ENCODE data around the gene AJM1.

The AJM1 gene

DNA sequence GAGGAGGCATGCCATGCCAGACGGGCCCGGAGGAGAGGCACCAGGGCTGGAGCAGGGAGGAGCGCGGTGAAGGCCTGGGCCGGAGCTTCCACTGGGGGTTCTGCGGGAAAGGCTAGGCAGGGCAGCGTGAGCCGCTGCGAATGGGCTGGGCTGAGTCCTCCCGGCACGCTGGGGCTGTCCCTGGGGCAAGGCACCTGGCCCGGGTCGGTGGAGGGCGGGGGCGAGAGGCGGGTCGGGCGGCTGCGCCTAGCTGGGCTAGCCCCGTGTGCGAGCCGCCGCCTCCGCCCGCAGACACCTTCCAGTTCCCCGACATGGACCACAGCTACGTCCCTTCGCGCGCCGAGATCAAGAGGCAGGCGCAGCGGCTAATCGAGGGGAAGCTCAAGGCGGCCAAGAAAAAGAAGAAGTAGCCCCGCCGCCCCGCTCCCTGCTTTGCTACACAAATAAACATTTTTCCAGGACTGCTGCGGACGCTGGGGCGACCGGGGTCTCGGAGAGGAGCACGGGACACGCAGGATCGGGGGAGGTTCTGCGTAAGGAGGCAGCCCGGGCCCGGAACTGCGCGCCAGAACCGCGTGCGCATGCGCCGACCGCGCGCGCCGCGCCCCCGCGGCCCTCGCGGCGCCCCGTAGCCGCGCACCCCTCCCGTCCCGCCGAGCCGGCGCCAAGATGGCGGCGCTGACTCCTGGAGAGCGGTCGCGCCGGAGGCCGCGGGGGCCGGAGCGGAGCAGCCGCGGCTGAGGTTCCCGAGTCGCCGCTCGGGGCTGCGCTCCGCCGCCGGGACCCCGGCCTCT is 34.8 kb upstream of the AJM1 start, which contains the start of gene RABL6:
TSS of gene RABL6 (plus strand) at position 668 of the 794 bp plus-strand sequence. CDS start 249 bp downstream, outside the sequence.
- Histone ChIP-seq H3K4me1 (ENCODE audit: low read length) (peaks cover 18% of the 10 kb centered on the region), H3K27ac (ENCODE audit: low read length) (peak within 1 kb of the TSS; percentile 80), H3K9me3 (ENCODE audit: insufficient read depth, low read length) (no peaks in the 10 kb centered on the region), H3K27me3 (ENCODE audit: low read depth, low read length) (peaks cover under 1% of the 10 kb centered on the region; the same call in 1 of the 2 replicates), H3K9ac (ENCODE audit: low read length) (peak within 1 kb of the TSS; percentile 87), H4K20me1 (ENCODE audit: insufficient read depth, low read length) (peaks cover 20% of the 10 kb centered on the region), H3K4me2 (ENCODE audit: low read length) (peak within 1 kb of the TSS; percentile 98), H2AFZ (ENCODE audit: low read depth, low read length) (peak within 1 kb of the TSS; percentile 22; the same call in 1 of the 2 replicates), H3K36me3 (replicated peaks; ENCODE audit: low read depth, low read length) (peaks cover 28% of the 10 kb centered on the region), H3K79me2 (ENCODE audit: low read length) (peaks cover 57% of the 10 kb centered on the region), H3K4me3 (ENCODE audit: low read length) (peak within 1 kb of the TSS; percentile 86)
- TF ChIP-seq EZH2phosphoT487 (IDR thresholded peaks at IDR 0.05; ENCODE audit: low read depth) = no peak
- TF ChIP-seq, protein P1, sequence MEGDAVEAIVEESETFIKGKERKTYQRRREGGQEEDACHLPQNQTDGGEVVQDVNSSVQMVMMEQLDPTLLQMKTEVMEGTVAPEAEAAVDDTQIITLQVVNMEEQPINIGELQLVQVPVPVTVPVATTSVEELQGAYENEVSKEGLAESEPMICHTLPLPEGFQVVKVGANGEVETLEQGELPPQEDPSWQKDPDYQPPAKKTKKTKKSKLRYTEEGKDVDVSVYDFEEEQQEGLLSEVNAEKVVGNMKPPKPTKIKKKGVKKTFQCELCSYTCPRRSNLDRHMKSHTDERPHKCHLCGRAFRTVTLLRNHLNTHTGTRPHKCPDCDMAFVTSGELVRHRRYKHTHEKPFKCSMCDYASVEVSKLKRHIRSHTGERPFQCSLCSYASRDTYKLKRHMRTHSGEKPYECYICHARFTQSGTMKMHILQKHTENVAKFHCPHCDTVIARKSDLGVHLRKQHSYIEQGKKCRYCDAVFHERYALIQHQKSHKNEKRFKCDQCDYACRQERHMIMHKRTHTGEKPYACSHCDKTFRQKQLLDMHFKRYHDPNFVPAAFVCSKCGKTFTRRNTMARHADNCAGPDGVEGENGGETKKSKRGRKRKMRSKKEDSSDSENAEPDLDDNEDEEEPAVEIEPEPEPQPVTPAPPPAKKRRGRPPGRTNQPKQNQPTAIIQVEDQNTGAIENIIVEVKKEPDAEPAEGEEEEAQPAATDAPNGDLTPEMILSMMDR (IDR thresholded peaks at IDR 0.05; ENCODE audit: low read depth, low read length) = no peak

DNA sequence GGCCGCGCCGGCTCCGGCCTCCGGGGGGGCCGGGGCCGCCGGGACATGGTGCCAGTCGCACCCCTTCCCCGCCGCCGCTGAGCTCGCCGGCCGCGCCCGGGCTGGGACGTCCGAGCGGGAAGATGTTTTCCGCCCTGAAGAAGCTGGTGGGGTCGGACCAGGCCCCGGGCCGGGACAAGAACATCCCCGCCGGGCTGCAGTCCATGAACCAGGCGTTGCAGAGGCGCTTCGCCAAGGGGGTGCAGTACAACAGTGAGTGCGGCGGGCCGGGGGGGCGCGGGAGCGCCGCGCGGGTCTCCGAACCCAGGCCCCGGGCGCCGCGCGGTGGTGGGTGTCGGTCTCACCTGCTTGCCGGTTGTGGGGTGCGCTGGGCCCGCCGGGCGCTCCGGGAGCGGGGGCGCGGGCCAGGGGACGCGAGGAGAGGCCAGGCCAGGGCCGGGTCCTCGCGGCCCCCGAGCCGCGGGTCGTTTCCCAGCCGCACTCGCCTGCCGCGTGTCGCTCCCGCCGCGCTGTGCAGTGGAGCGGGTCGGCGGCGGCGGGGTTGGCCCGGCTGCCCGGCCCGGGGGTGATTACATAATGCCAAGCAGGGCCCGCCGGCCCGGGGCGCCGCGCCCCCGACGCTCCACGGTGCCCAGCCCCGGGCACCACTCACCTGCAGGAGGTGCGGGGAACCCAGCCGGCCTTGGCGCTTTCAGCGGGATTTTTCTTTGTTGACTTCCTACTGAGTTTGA is 34.0 kb upstream of the AJM1 start:
- Histone ChIP-seq H3K27me3 (ENCODE audit: low read depth, low read length) (no peaks in the 10 kb centered on the region), H4K20me1 (ENCODE audit: insufficient read depth, low read length) (peaks cover 20% of the 10 kb centered on the region), H3K9ac (ENCODE audit: low read length) (peak overlapping the region; percentile 83), H3K4me3 (ENCODE audit: low read length) (peak overlapping the region; percentile 86), H2AFZ (ENCODE audit: low read depth, low read length) (no peak overlapping the region), H3K9me3 (ENCODE audit: insufficient read depth, low read length) (no peaks in the 10 kb centered on the region), H3K36me3 (replicated peaks; ENCODE audit: low read depth, low read length) (peaks cover 36% of the 10 kb centered on the region), H3K4me1 (ENCODE audit: low read length) (peaks cover 18% of the 10 kb centered on the region), H3K27ac (ENCODE audit: low read length) (peak overlapping the region; percentile 57), H3K4me2 (ENCODE audit: low read length) (peak overlapping the region; percentile 84), H3K79me2 (ENCODE audit: low read length) (peaks cover 64% of the 10 kb centered on the region)
- TF ChIP-seq, protein P1 (IDR thresholded peaks at IDR 0.05; ENCODE audit: low read depth, low read length) = no peak
- no peak for TF ChIP-seq EZH2phosphoT487 (IDR thresholded peaks at IDR 0.05; ENCODE audit: low read depth)

DNA sequence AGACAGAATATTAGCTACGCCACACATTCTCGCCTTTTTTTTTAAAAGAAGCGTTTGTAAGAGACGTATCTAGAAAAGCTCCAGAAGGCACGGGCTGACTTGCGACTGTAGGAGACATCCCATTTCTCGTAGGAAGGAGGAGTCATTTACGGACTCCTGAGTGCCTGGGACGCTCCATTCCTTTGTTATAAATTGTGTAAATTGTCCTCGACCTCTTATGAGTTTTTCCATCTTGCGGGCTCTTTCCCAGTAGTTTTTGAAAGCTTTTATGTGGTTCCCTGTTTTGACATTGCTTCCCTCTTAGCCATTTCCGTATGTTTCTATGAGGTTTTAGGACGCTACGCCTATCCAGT is 33.5 kb upstream of the AJM1 start:
- Histone ChIP-seq H3K9me3 (ENCODE audit: insufficient read depth, low read length) (no peaks in the 10 kb centered on the region), H3K9ac (ENCODE audit: low read length) (peak overlapping the region; percentile 83), H3K4me2 (ENCODE audit: low read length) (peak overlapping the region; percentile 84), H3K4me3 (ENCODE audit: low read length) (peak overlapping the region; percentile 86), H3K27ac (ENCODE audit: low read length) (peak overlapping the region; percentile 57; the same call in 1 of the 2 replicates), H2AFZ (ENCODE audit: low read depth, low read length) (no peak overlapping the region), H3K79me2 (ENCODE audit: low read length) (peaks cover 69% of the 10 kb centered on the region), H3K36me3 (replicated peaks; ENCODE audit: low read depth, low read length) (peaks cover 38% of the 10 kb centered on the region), H3K27me3 (ENCODE audit: low read depth, low read length) (no peaks in the 10 kb centered on the region), H4K20me1 (ENCODE audit: insufficient read depth, low read length) (peaks cover 20% of the 10 kb centered on the region), H3K4me1 (ENCODE audit: low read length) (peaks cover 18% of the 10 kb centered on the region)
- TF ChIP-seq EZH2phosphoT487 (IDR thresholded peaks at IDR 0.05; ENCODE audit: low read depth) = no peak
- TF ChIP-seq, protein P1 (IDR thresholded peaks at IDR 0.05; ENCODE audit: low read depth, low read length) = no peak

Measured in OCI-LY3 (cell line).